Measurements from ENCODE around the gene RFFL.
A peak's percentile ranks its signal among the peaks of the same experiment; 100 is the strongest.

The RFFL gene

GRCh38 chr17:35082073-35082657, 18.7 kb upstream of the RFFL start:
- in situ Hi-C loops (cut with MboI; ENCODE audit: low sequenced_read_pairs, unreplicated experiment), result no loop called here
- TF ChIP-seq CTCF (IDR thresholded peaks at IDR 0.05; ENCODE audit: borderline replicate concordance, control extremely low read depth, extremely low read depth, insufficient read depth, missing control alignments), result no peak
- DNase-seq (ENCODE audit: low spot score), result no peak

- in situ Hi-C loops (cut with MboI; ENCODE audit: low sequenced_read_pairs, unreplicated experiment), result no loop called here
- no peak for TF ChIP-seq CTCF (IDR thresholded peaks at IDR 0.05; ENCODE audit: borderline replicate concordance, control extremely low read depth, extremely low read depth, insufficient read depth, missing control alignments)
- no peak for DNase-seq (ENCODE audit: low spot score)
Measured at GRCh38 chr17:35081638-35082037, 18.1 kb upstream of the RFFL start.

GRCh38 chr17:35080536-35080935, 17.0 kb upstream of the RFFL start:
- TF ChIP-seq CTCF (IDR thresholded peaks at IDR 0.05; ENCODE audit: borderline replicate concordance, control extremely low read depth, extremely low read depth, insufficient read depth, missing control alignments), result no peak
- peak; percentile 61 for DNase-seq (ENCODE audit: low spot score)
- in situ Hi-C loops (cut with MboI; ENCODE audit: low sequenced_read_pairs, unreplicated experiment), result no loop called here

GRCh38 chr17:35079547-35080423, 16.3 kb upstream of the RFFL start:
- no peak for TF ChIP-seq CTCF (IDR thresholded peaks at IDR 0.05; ENCODE audit: borderline replicate concordance, control extremely low read depth, extremely low read depth, insufficient read depth, missing control alignments)
- DNase-seq (ENCODE audit: low spot score), result no peak
- in situ Hi-C loops (cut with MboI; ENCODE audit: low sequenced_read_pairs, unreplicated experiment), result no loop called here

- TF ChIP-seq CTCF (IDR thresholded peaks at IDR 0.05; ENCODE audit: borderline replicate concordance, control extremely low read depth, extremely low read depth, insufficient read depth, missing control alignments), result no peak
- in situ Hi-C loops (cut with MboI; ENCODE audit: low sequenced_read_pairs, unreplicated experiment), result no loop called here
- no peak for DNase-seq (ENCODE audit: low spot score)
Measured at GRCh38 chr17:35076874-35077273, 13.4 kb upstream of the RFFL start.

GRCh38 chr17:35074711-35075707, 11.5 kb upstream of the RFFL start:
- in situ Hi-C loops (cut with MboI; ENCODE audit: low sequenced_read_pairs, unreplicated experiment), result no loop called here
- TF ChIP-seq CTCF (IDR thresholded peaks at IDR 0.05; ENCODE audit: borderline replicate concordance, control extremely low read depth, extremely low read depth, insufficient read depth, missing control alignments), result no peak
- DNase-seq (ENCODE audit: low spot score), result no peak

Measured in GM13976 (cell line).